ENCODE data around the gene ABCA13.

ABCA13 gene

DNA sequence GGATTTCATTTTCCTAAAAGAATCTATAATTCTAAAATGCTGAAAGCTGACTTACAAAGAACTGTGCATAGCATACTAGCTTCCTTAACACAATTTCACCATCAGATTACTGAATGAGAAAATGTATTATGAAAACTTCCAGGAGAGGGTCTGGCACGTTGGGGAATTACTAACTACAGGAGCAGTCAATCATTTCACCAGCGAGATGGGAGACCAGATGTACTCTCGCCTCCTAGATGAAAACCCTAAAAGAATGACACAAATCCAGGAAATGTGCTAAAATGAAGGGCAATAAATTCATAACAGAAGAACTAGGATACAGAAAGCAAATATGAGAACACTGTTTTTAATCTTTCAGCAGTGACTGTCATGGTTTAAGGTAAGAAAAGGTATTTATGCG is 330.8 kb downstream of the ABCA13 start:
- Histone ChIP-seq H3K27me3 (ENCODE audit: control insufficient read depth, insufficient read depth, low read length) (no peaks in the 10 kb centered on the region), H3K4me1 (ENCODE audit: control insufficient read depth, insufficient read depth, low read length) (no peaks in the 10 kb centered on the region), H3K4me3 (ENCODE audit: low read length) (no peak overlapping the region), H3K9me3 (ENCODE audit: control insufficient read depth, insufficient read depth, low read length) (no peaks in the 10 kb centered on the region), H3K36me3 (ENCODE audit: control insufficient read depth, insufficient read depth, low read length) (no peaks in the 10 kb centered on the region), H3K27ac (ENCODE audit: low read length) (no peak overlapping the region)
- WGBS (ENCODE audit: insufficient coverage, insufficient read length) = no CpG with 5 or more reads among the region's 4 CpGs
- DNase-seq (ENCODE audit: low read depth, low spot score) = no peak

DNA sequence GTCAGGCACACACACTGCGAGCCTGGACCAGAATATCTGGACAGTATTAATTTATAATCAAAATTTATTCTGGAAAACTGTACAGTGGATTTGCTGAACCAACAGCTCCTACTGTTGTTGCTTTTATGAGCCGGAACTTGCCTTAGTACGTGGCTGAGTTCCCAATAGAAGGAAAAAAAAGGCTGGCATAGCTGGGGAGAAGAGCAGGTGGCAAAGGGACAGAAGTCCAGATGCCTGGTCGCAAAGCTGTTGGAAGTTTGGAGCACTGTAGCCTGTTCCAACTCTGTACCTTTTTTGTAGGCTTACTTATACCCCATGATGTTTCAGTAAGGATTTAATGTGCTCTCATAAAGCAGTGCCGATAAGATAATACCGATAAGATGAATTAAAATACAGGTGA is 333.8 kb downstream of the ABCA13 start:
- WGBS (ENCODE audit: insufficient coverage, insufficient read length) = no CpG with 5 or more reads among the region's 6 CpGs
- no peaks in the 10 kb centered on the region for H3K4me1 ChIP-seq (ENCODE audit: control insufficient read depth, insufficient read depth, low read length)
- H3K27me3 ChIP-seq (ENCODE audit: control insufficient read depth, insufficient read depth, low read length) = no peaks in the 10 kb centered on the region
- no peaks in the 10 kb centered on the region for H3K9me3 ChIP-seq (ENCODE audit: control insufficient read depth, insufficient read depth, low read length)
- H3K36me3 ChIP-seq (ENCODE audit: control insufficient read depth, insufficient read depth, low read length) = no peaks in the 10 kb centered on the region
- no peak overlapping the region for H3K4me3 ChIP-seq (ENCODE audit: low read length)
- no peak overlapping the region for H3K27ac ChIP-seq (ENCODE audit: low read length)
- no peak for DNase-seq (ENCODE audit: low read depth, low spot score)

DNA sequence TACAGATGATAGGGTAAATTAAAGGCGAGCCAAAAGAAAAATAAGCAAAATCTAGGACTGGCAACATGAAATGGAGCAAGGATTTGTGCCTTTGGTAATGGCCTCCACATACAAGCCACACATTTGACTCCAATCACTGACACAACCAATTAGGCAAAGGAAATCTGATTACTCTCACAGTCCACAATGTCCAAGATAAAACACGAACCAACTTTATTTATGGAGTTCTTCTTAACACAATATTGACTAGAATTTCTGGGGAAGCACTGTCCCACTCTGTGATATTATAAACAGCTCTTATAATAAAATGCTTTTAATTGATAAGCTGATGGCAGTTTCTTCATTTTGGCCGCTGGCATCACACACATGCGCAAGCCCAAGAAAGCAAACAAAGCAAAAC is 334.2 kb downstream of the ABCA13 start:
- H3K36me3 ChIP-seq (ENCODE audit: control insufficient read depth, insufficient read depth, low read length) = no peaks in the 10 kb centered on the region
- H3K9me3 ChIP-seq (ENCODE audit: control insufficient read depth, insufficient read depth, low read length) = no peaks in the 10 kb centered on the region
- H3K4me1 ChIP-seq (ENCODE audit: control insufficient read depth, insufficient read depth, low read length) = no peaks in the 10 kb centered on the region
- H3K27ac ChIP-seq (ENCODE audit: low read length) = no peak overlapping the region
- no peak overlapping the region for H3K4me3 ChIP-seq (ENCODE audit: low read length)
- DNase-seq (ENCODE audit: low read depth, low spot score) = no peak
- no peaks in the 10 kb centered on the region for H3K27me3 ChIP-seq (ENCODE audit: control insufficient read depth, insufficient read depth, low read length)
- no CpG with 5 or more reads among the region's 4 CpGs for WGBS (ENCODE audit: insufficient coverage, insufficient read length)

DNA sequence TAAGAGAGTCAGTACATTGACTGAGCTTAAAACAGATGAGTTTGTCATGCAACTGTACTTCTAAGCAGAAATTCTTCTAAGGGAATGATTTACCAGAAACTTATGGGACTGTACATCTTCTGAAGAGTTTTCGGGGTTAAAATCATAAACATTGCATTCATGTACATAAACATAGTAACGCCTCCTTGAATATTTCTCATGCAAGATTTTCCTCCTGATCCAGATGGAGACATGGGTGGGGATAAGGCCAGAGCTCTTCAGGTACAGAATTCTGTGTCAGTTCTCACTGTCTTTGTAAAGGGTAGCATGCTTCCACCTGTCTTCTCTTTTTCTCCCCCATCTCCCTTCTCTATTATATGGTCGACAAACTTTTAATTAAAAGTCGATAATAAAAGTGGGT is 335.3 kb downstream of the ABCA13 start:
- no peak overlapping the region for H3K27ac ChIP-seq (ENCODE audit: low read length)
- no peak for DNase-seq (ENCODE audit: low read depth, low spot score)
- H3K4me3 ChIP-seq (ENCODE audit: low read length) = no peak overlapping the region
- H3K36me3 ChIP-seq (ENCODE audit: control insufficient read depth, insufficient read depth, low read length) = no peaks in the 10 kb centered on the region
- no CpG with 5 or more reads among the region's 4 CpGs for WGBS (ENCODE audit: insufficient coverage, insufficient read length)
- H3K27me3 ChIP-seq (ENCODE audit: control insufficient read depth, insufficient read depth, low read length) = no peaks in the 10 kb centered on the region
- no peaks in the 10 kb centered on the region for H3K9me3 ChIP-seq (ENCODE audit: control insufficient read depth, insufficient read depth, low read length)
- H3K4me1 ChIP-seq (ENCODE audit: control insufficient read depth, insufficient read depth, low read length) = no peaks in the 10 kb centered on the region

DNA sequence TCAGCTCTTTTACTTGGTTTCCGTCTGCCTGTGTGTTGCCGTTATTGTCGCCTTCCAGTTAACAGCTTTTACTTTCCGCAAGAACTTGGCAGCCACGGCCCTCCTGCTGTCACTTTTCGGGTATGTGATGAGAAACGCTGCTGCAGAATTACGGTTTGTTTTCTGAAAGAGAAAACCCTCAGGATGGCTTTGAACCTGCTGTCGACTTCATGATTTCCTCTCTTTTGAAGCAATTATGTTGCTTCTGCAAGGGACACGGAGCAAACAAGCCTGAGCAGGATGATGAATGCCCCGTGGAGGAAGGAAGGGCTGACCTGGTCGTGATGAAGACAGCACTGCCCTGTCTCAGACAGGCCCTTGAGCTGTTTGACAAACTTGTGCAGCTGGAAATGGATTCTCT is 339.8 kb downstream of the ABCA13 start:
- Histone ChIP-seq H3K27ac (ENCODE audit: low read length) (no peak overlapping the region), H3K4me1 (ENCODE audit: control insufficient read depth, insufficient read depth, low read length) (no peaks in the 10 kb centered on the region), H3K36me3 (ENCODE audit: control insufficient read depth, insufficient read depth, low read length) (no peaks in the 10 kb centered on the region), H3K27me3 (ENCODE audit: control insufficient read depth, insufficient read depth, low read length) (no peaks in the 10 kb centered on the region), H3K9me3 (ENCODE audit: control insufficient read depth, insufficient read depth, low read length) (no peaks in the 10 kb centered on the region), H3K4me3 (ENCODE audit: low read length) (no peak overlapping the region)
- WGBS (ENCODE audit: insufficient coverage, insufficient read length) = no CpG with 5 or more reads among the region's 12 CpGs
- DNase-seq (ENCODE audit: low read depth, low spot score) = no peak

DNA sequence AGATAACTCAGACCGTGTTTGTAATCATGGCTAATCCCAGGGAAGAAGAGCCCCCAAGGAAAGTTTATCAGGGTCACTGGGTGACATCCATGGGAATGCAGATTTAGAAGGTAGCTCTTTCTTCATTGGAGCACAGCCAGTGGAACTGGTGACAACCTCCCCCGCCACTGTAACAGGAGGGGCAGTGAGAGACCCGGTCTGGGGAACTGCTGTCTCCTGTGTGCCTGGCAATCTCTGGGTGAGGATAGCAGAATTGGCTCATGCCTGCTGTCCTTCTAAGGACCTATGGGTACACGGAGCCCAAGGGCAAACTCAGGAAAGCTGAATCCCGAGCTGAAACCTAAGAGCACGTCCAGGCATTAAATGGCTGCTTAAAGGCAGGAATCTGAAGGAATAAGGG is 341.6 kb downstream of the ABCA13 start:
- H3K27me3 ChIP-seq (ENCODE audit: control insufficient read depth, insufficient read depth, low read length) = no peaks in the 10 kb centered on the region
- H3K27ac ChIP-seq (ENCODE audit: low read length) = no peak overlapping the region
- H3K4me3 ChIP-seq (ENCODE audit: low read length) = no peak overlapping the region
- no CpG with 5 or more reads among the region's 6 CpGs for WGBS (ENCODE audit: insufficient coverage, insufficient read length)
- no peaks in the 10 kb centered on the region for H3K36me3 ChIP-seq (ENCODE audit: control insufficient read depth, insufficient read depth, low read length)
- no peaks in the 10 kb centered on the region for H3K4me1 ChIP-seq (ENCODE audit: control insufficient read depth, insufficient read depth, low read length)
- no peak for DNase-seq (ENCODE audit: low read depth, low spot score)
- H3K9me3 ChIP-seq (ENCODE audit: control insufficient read depth, insufficient read depth, low read length) = no peaks in the 10 kb centered on the region

DNA sequence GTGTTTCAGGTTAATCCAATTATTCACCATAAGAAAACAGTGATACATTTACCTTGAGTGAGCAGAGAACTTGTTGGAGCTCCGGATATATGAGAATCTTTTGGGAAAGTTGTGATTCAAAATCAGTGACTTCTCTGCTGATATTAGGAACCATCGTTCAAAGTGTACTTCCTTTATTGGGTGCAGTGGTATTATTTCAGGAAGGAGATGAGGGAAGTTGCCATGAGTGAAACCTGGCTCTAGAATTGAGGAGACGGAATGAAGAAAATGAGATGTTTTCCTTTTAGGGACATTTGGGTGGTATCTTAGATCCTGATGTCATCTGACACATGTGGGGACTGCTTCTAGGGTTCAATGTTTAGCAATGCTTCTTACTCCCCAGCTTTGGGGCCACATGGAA is 343.9 kb downstream of the ABCA13 start:
- Histone ChIP-seq H3K4me1 (ENCODE audit: control insufficient read depth, insufficient read depth, low read length) (no peaks in the 10 kb centered on the region), H3K36me3 (ENCODE audit: control insufficient read depth, insufficient read depth, low read length) (no peaks in the 10 kb centered on the region), H3K4me3 (ENCODE audit: low read length) (no peak overlapping the region), H3K27me3 (ENCODE audit: control insufficient read depth, insufficient read depth, low read length) (no peaks in the 10 kb centered on the region), H3K9me3 (ENCODE audit: control insufficient read depth, insufficient read depth, low read length) (no peaks in the 10 kb centered on the region), H3K27ac (ENCODE audit: low read length) (no peak overlapping the region)
- no CpG with 5 or more reads among the region's 3 CpGs for WGBS (ENCODE audit: insufficient coverage, insufficient read length)
- DNase-seq (ENCODE audit: low read depth, low spot score) = no peak

DNA sequence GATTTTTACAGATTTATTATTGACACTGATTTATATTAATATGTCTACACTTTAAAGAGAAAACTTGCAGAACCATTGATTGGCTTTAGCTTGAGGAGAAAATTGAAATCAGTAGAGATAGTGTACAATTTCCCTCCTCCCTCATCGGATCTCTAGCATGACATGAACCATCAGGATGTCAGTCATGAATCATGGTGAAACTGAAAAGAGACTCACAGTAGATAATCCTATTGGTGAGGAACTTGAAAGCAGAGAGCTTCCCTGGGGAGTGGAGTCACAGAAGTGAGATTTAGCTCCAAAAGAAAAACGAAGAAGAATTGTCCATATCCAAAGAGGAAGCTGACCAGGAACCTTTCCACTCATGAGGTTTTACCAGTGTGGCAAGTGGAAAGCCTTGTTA is 346.8 kb downstream of the ABCA13 start:
- Histone ChIP-seq H3K4me3 (ENCODE audit: low read length) (no peak overlapping the region), H3K27ac (ENCODE audit: low read length) (no peak overlapping the region), H3K27me3 (ENCODE audit: control insufficient read depth, insufficient read depth, low read length) (no peaks in the 10 kb centered on the region), H3K4me1 (ENCODE audit: control insufficient read depth, insufficient read depth, low read length) (no peaks in the 10 kb centered on the region), H3K36me3 (ENCODE audit: control insufficient read depth, insufficient read depth, low read length) (no peaks in the 10 kb centered on the region), H3K9me3 (ENCODE audit: control insufficient read depth, insufficient read depth, low read length) (no peaks in the 10 kb centered on the region)
- no peak for DNase-seq (ENCODE audit: low read depth, low spot score)
- WGBS (ENCODE audit: insufficient coverage, insufficient read length) = no CpG with 5 or more reads among the region's 2 CpGs

DNA sequence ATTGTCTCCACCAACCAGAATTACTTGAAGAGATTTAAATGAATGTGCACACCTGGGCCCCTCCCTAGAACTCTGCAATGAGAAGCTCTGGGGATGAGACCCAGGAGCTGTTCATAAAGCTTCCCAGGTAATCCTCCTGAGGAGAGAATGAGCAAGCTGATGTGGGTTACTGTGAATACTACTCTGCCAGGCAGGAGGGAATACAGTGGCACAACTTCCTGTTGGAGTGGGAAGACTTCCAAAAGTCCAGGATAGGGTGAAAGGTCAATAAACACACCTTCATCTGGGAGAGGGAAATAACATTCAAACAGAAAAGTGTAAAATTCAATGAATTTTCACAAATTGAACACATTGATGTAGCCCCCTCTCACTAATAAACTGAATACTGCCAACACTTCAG is 351.4 kb downstream of the ABCA13 start:
- no peak for DNase-seq (ENCODE audit: low read depth, low spot score)

DNA sequence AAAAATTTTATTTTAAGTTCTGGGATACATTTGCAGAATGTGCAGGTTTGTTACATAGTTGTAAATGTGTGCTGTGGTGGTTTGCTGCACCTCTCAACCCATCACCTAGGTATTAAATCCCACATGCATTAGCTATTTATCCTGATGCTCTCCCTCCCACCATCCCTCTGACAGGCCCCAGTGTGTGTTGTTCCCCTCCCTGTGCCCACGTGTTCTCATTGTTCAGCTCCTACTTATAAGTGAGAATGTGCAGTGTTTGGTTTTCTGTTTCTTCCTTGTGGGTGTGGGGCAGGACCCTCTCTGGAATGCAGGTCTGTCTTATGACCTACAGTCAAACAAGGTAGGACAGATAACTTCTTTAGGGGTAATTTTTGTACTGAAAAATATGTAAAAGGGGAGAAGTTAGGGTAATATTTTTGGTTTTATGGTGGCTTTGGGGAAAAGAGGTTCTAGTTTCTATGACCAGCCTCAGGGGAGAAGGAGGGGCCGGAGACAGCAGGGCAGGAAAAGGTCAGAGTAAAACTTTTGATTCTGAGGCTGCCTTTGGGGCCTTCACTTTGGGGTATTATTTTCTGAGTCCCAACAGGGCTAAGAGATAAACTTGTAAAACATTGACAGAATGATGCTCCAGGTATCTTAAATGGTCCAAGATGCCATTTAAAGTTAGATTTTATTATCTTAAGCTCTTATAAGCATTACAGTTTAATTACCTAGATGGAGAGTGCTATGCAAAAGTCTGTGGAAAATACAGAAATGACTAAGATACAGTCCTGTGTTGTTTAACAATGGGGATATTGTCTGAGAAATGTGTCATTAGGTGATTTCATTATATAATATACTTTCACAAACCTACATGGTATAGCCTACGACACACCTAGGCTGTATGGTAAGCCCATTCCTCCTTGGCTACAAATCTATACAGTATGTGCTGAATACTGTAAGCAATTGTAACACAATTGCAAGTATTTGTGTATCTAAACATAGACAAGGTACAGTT is 354.8 kb downstream of the ABCA13 start:
- WGBS (ENCODE audit: insufficient coverage, insufficient read length) = no CpG with 5 or more reads among the region's 3 CpGs

More for the DNA sequence above, 351.4 kb downstream of the ABCA13 start:
- H3K36me3 ChIP-seq (ENCODE audit: control insufficient read depth, insufficient read depth, low read length) = no peaks in the 10 kb centered on the region
- H3K4me3 ChIP-seq (ENCODE audit: low read length) = no peak overlapping the region
- H3K27ac ChIP-seq (ENCODE audit: low read length) = no peak overlapping the region
- H3K27me3 ChIP-seq (ENCODE audit: control insufficient read depth, insufficient read depth, low read length) = no peaks in the 10 kb centered on the region
- H3K9me3 ChIP-seq (ENCODE audit: control insufficient read depth, insufficient read depth, low read length) = no peaks in the 10 kb centered on the region
- no peaks in the 10 kb centered on the region for H3K4me1 ChIP-seq (ENCODE audit: control insufficient read depth, insufficient read depth, low read length)

DNA sequence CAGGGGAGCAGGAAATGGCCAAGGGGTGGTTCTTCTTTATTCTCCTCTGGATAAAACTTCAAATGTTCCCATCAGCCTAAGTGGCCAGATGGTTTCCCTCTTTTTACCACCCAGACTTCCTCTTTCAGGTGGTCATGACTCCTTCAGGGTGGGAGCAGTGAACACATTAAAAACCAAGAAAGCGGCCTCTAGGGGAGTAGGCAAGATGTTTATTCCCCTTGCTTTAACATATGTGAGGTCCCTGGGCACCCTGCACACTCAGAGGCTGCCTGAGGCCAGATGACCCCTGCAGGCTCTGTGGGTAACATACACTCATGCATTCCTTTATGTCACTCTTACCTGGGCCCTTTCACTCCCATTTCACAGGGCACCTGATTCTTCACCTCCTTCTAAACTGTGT is 357.4 kb downstream of the ABCA13 start:
- no peak for DNase-seq (ENCODE audit: low read depth, low spot score)
- H3K4me1 ChIP-seq (ENCODE audit: control insufficient read depth, insufficient read depth, low read length) = no peaks in the 10 kb centered on the region
- no peaks in the 10 kb centered on the region for H3K27me3 ChIP-seq (ENCODE audit: control insufficient read depth, insufficient read depth, low read length)
- no peaks in the 10 kb centered on the region for H3K36me3 ChIP-seq (ENCODE audit: control insufficient read depth, insufficient read depth, low read length)
- no peak overlapping the region for H3K4me3 ChIP-seq (ENCODE audit: low read length)
- H3K27ac ChIP-seq (ENCODE audit: low read length) = no peak overlapping the region
- no CpG with 5 or more reads among the region's 1 CpG for WGBS (ENCODE audit: insufficient coverage, insufficient read length)
- no peaks in the 10 kb centered on the region for H3K9me3 ChIP-seq (ENCODE audit: control insufficient read depth, insufficient read depth, low read length)

More for the DNA sequence above, 354.8 kb downstream of the ABCA13 start:
- Histone ChIP-seq H3K9me3 (ENCODE audit: control insufficient read depth, insufficient read depth, low read length) (no peaks in the 10 kb centered on the region), H3K4me3 (ENCODE audit: low read length) (no peak overlapping the region), H3K27ac (ENCODE audit: low read length) (no peak overlapping the region), H3K4me1 (ENCODE audit: control insufficient read depth, insufficient read depth, low read length) (no peaks in the 10 kb centered on the region), H3K27me3 (ENCODE audit: control insufficient read depth, insufficient read depth, low read length) (no peaks in the 10 kb centered on the region), H3K36me3 (ENCODE audit: control insufficient read depth, insufficient read depth, low read length) (no peaks in the 10 kb centered on the region)
- no peak for DNase-seq (ENCODE audit: low read depth, low spot score)
